K562 (cell line): Measurements from ENCODE around the gene NRTN. TPM values are rescaled to one million over a fixed set of nuclear protein-coding genes. Genes with fewer than 3 reads are reported as not detected.

Source experiments
- ARID2 ChIP-seq: fragments of 450-650 bp; IDR thresholded peaks from 2 replicates; pipeline ENCODE4 v1.6.1; 2017; ENCODE audit warnings: antibody characterized with exemption, mild to moderate bottlenecking
- ATF4 ChIP-seq: fragments of 450-650 bp; formaldehyde crosslinking; IDR thresholded peaks from 2 replicates; pipeline ENCODE4 v1.4.0; 2022; ENCODE audit warnings: mild to moderate bottlenecking, moderate library complexity
- BDP1 ChIP-seq: IDR thresholded peaks from 3 replicates; pipeline ENCODE4 v1.6.1; 2011; ENCODE audit not compliant: insufficient read length, insufficient read depth
- CHD1 ChIP-seq: fragments of 200-600 bp; sonication (generic); IDR thresholded peaks from one replicate; pipeline ENCODE4 v1.6.1; 2012; ENCODE audit warnings: mild to moderate bottlenecking, moderate library complexity, low read length, inconsistent platforms
- CREB1 ChIP-seq, 2 experiments: sonication (generic) in 1 of 2; formaldehyde crosslinking in 1 of 2; IDR thresholded peaks; 2 replicates each; pipeline versions ENCODE4 v1.6.1 to v1.8.0; 2012 to 2022; ENCODE audit warnings: inconsistent platforms in 1 of 2, mild to moderate bottlenecking in 1 of 2, missing genetic modification reagents in 1 of 2, moderate library complexity in 1 of 2
- CREM ChIP-seq: IDR thresholded peaks from 2 replicates; pipeline ENCODE4 v1.6.1; 2014; ENCODE audit warnings: antibody characterized with exemption, low read depth
- DMBX1 ChIP-seq: fragments of 250-450 bp; sonication (Bioruptor Pico); IDR thresholded peaks from 2 replicates; pipeline ENCODE4 v1.8.0; 2022; ENCODE audit warnings: inconsistent platforms, mild to moderate bottlenecking, moderate library complexity, borderline replicate concordance
- ETV1 ChIP-seq: fragments of 450-650 bp; conservative IDR thresholded peaks from 2 replicates; pipeline ENCODE4 v1.6.1; 2016; ENCODE audit warnings: missing genetic modification characterization, control low read depth, low read depth, missing compliant biosample characterization
- FOSL1 ChIP-seq: fragments of 200-800 bp; sonication (Bioruptor generic); conservative IDR thresholded peaks from 2 replicates; pipeline ENCODE4 v1.6.1; 2016; ENCODE audit warnings: missing genetic modification characterization, missing compliant biosample characterization
- GTF2E2 ChIP-seq: fragments of 200-800 bp; sonication (Bioruptor generic); IDR thresholded peaks from 2 replicates; pipeline ENCODE4 v1.6.1; 2016; ENCODE audit warnings: missing genetic modification characterization, missing compliant biosample characterization
- HMGN3 ChIP-seq: IDR thresholded peaks from 2 replicates; pipeline ENCODE4 v1.6.1; 2011; ENCODE audit warnings: borderline replicate concordance, low read depth, mild to moderate bottlenecking, mixed read lengths, low read length; ENCODE audit not compliant: insufficient read length; ENCODE audit errors: extremely low read depth
- ILF3 ChIP-seq: fragments of 450-650 bp; IDR thresholded peaks from 2 replicates; pipeline ENCODE4 v1.6.1; 2018; ENCODE audit warnings: antibody characterized with exemption, mild to moderate bottlenecking, moderate library complexity, borderline replicate concordance
- L3MBTL2 ChIP-seq: fragments of 450-650 bp; IDR thresholded peaks from 2 replicates; pipeline ENCODE4 v1.6.1; 2016; ENCODE audit warnings: mild to moderate bottlenecking, moderate library complexity
- NFXL1 ChIP-seq: fragments of 450-650 bp; formaldehyde crosslinking; IDR thresholded peaks from 2 replicates; pipeline ENCODE4 v1.4.0; 2021; ENCODE audit warnings: mild to moderate bottlenecking
- PHB2 ChIP-seq: fragments of 450-650 bp; IDR thresholded peaks from 2 replicates; pipeline ENCODE4 v1.6.1; 2017; ENCODE audit warnings: low read depth
- XRCC4 ChIP-seq: IDR thresholded peaks from one replicate; pipeline ENCODE4 v1.6.1; 2011; ENCODE audit not compliant: insufficient read depth, insufficient read length; ENCODE audit errors: extremely low read depth
- ZBTB12 ChIP-seq: fragments of 250-450 bp; sonication (Bioruptor Pico); IDR thresholded peaks from 2 replicates; pipeline ENCODE4 v1.4.0; 2020
- ZBTB33 ChIP-seq: sonication (generic); formaldehyde crosslinking; IDR thresholded peaks from 2 replicates; pipeline ENCODE4 v1.8.1; 2023; ENCODE audit warnings: mild to moderate bottlenecking, missing genetic modification reagents
- ZNF695 ChIP-seq: fragments of 450-650 bp; formaldehyde crosslinking; IDR thresholded peaks from 2 replicates; pipeline ENCODE4 v1.4.0; 2020; ENCODE audit warnings: mild to moderate bottlenecking, moderate library complexity
- polyA plus RNA-seq, 8 experiments: library from polyadenylated mRNA; depleted of rRNA in 4 of 8; stranded (reverse) in 5 of 8; unstranded in 3 of 8; fragments of >200 nt; fragmentation: Nextera tagmentation in 2 of 8; fragmentation: Illumina TruSeq in 1 of 8; extraction: Ambion mirVana in 2 of 8; extraction: Trizol in 1 of 8; gene quantifications; 2 replicates each; pipeline versions ENCODE4 v1.2.1 to v1.2.3, GENCODE V29; 2011 to 2014; ENCODE audit warnings: inconsistent platforms in 1 of 8, missing spikeins in 1 of 8
- total RNA-seq, 7 experiments: library from RNA; depleted of rRNA in 6 of 7; stranded (reverse); fragments of >200 nt in 6 of 7; fragmentation: Illumina TruSeq in 2 of 7; extraction: Trizol in 2 of 7; gene quantifications; 2 replicates each; pipeline versions ENCODE4 v1.2.1 to v1.2.3, GENCODE V29; 2011 to 2021; ENCODE audit warnings: low replicate concordance in 1 of 7
- TF ChIP-seq, protein P1 (sequence below): fragments of 450-650 bp; IDR thresholded peaks from 2 replicates; pipeline ENCODE4 v1.6.1; 2016; ENCODE audit warnings: borderline replicate concordance
- TF ChIP-seq, protein P2 (sequence below), 2 experiments: fragments of 450-650 bp in 1 of 2; sonication (generic) in 1 of 2; formaldehyde crosslinking; conservative IDR thresholded peaks; 2 replicates each; pipeline versions ENCODE4 v1.4.0 to v1.8.1; 2020 to 2022; ENCODE audit warnings: mild to moderate bottlenecking in 1 of 2, missing genetic modification reagents in 1 of 2

Gene NRTN
- total and polyA plus RNA-seq, 9 of the 15 experiments (the other 6 are each of a cell fraction or from before 2014, with no cell fraction given) = 0.62 to 8.1 (median 1.6) TPM; not detected in 2

DNA sequence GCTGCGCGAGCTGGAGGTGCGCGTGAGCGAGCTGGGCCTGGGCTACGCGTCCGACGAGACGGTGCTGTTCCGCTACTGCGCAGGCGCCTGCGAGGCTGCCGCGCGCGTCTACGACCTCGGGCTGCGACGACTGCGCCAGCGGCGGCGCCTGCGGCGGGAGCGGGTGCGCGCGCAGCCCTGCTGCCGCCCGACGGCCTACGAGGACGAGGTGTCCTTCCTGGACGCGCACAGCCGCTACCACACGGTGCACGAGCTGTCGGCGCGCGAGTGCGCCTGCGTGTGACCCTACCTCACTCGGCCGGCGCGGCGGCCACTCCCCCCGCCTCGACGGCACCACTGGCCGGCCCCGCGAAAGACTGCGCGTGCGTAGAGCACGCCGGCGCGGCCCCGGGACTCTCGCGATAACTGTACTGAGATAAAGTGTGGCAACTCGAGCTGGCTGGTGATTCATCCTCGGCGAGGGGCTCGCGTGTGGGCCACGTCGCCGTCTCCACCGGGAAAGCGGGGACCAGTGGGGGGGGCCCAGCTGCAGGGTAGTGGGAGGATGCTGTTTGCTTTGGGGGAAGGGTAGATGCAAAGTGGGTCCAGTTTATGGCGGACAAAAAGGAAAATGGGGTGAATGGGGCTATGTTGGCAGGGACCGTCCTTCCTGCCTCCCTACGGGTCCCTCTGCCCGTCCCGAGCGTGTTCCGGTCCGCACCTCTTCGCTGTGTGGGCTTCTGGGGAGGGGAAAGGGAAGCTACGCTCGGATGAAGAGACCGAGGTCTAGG, 23.2 kb downstream of the NRTN start (continued):
- TF ChIP-seq CREM = peak; percentile 93
- TF ChIP-seq GTF2E2 (tag) = peak; percentile 87; the same call in 1 of the 2 replicates
- TF ChIP-seq ETV1 (tag) = peak; percentile 28; the same call in 1 of the 2 replicates
- no peak for TF ChIP-seq ARID2
- peak; percentile 73; the same call in 1 of the 2 replicates for TF ChIP-seq NFXL1
- TF ChIP-seq PHB2 = no peak
- TF ChIP-seq DMBX1 (CRISPR knock-in tag) = peak; percentile 14; the same call in 1 of the 2 replicates
- TF ChIP-seq CHD1 = no peak
- TF ChIP-seq, protein P1, sequence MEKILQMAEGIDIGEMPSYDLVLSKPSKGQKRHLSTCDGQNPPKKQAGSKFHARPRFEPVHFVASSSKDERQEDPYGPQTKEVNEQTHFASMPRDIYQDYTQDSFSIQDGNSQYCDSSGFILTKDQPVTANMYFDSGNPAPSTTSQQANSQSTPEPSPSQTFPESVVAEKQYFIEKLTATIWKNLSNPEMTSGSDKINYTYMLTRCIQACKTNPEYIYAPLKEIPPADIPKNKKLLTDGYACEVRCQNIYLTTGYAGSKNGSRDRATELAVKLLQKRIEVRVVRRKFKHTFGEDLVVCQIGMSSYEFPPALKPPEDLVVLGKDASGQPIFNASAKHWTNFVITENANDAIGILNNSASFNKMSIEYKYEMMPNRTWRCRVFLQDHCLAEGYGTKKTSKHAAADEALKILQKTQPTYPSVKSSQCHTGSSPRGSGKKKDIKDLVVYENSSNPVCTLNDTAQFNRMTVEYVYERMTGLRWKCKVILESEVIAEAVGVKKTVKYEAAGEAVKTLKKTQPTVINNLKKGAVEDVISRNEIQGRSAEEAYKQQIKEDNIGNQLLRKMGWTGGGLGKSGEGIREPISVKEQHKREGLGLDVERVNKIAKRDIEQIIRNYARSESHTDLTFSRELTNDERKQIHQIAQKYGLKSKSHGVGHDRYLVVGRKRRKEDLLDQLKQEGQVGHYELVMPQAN = peak; percentile 18; the same call in 1 of the 2 replicates
- TF ChIP-seq, protein P2, sequence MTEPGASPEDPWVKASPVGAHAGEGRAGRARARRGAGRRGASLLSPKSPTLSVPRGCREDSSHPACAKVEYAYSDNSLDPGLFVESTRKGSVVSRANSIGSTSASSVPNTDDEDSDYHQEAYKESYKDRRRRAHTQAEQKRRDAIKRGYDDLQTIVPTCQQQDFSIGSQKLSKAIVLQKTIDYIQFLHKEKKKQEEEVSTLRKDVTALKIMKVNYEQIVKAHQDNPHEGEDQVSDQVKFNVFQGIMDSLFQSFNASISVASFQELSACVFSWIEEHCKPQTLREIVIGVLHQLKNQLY (CRISPR knock-in tag; conservative IDR thresholded peaks at IDR 0.05) = peak in 1 of 2 experiments; percentile 45; a peak in 1 of 4 replicates
- peak; percentile 94 for TF ChIP-seq L3MBTL2
- peak; percentile 61 for TF ChIP-seq ATF4
- TF ChIP-seq HMGN3 = peak; percentile 67
- no peak for TF ChIP-seq ZNF695 (CRISPR knock-in tag)
- peak; percentile 85 for TF ChIP-seq CREB1 (IDR thresholded peaks at IDR 0.05)
- TF ChIP-seq CREB1 (CRISPR knock-in tag; IDR thresholded peaks at IDR 0.05) = peak; percentile 80
- TF ChIP-seq FOSL1 (tag) = peak; percentile 99
- TF ChIP-seq ZBTB33 (CRISPR knock-in tag) = no peak
- TF ChIP-seq XRCC4 = no peak
- no peak for TF ChIP-seq ILF3
- peak; percentile 67 for TF ChIP-seq ZBTB12 (CRISPR knock-in tag)
- TF ChIP-seq BDP1 = no peak
